K562 (cell line): ENCODE data around the gene GP1BB. TPM values are rescaled to one million over a fixed set of nuclear protein-coding genes. Genes with fewer than 3 reads are reported as not detected.

Source experiments
- ASH1L ChIP-seq: fragments of 450-650 bp; IDR thresholded peaks from 2 replicates; pipeline ENCODE4 v1.6.1; 2018; ENCODE audit warnings: borderline replicate concordance, mild to moderate bottlenecking, low read depth; ENCODE audit not compliant: partially characterized antibody
- ATF6 ChIP-seq: sonication (generic); formaldehyde crosslinking; IDR thresholded peaks from 2 replicates; pipeline ENCODE4 v1.4.0; 2020; ENCODE audit warnings: mild to moderate bottlenecking, missing genetic modification reagents
- BRD9 ChIP-seq: fragments of 450-650 bp; IDR thresholded peaks from 2 replicates; pipeline ENCODE4 v1.6.1; 2018; ENCODE audit warnings: low read depth; ENCODE audit not compliant: partially characterized antibody
- CBFA2T3 ChIP-seq: fragments of 450-650 bp; IDR thresholded peaks from 2 replicates; pipeline ENCODE4 v1.6.1; 2017
- CHD2 ChIP-seq: IDR thresholded peaks from 2 replicates; pipeline ENCODE4 v1.6.1; 2011; ENCODE audit warnings: low read depth, low read length
- CREBBP ChIP-seq: IDR thresholded peaks from one replicate; pipeline ENCODE4 v1.6.1; 2012; ENCODE audit warnings: low read depth, mild to moderate bottlenecking, control low read depth, inconsistent platforms, low read length
- E4F1 ChIP-seq: fragments of 250-450 bp; sonication (Bioruptor Pico); IDR thresholded peaks from 2 replicates; pipeline ENCODE4 v1.5.0; 2021; ENCODE audit warnings: mild to moderate bottlenecking, borderline replicate concordance
- ETV6 ChIP-seq, 3 experiments: fragments of 150-350 bp in 1 of 3; sonication (generic) in 1 of 3; formaldehyde crosslinking in 1 of 3; IDR thresholded peaks; 2 replicates each; pipeline versions ENCODE4 v1.6.1 to v1.8.0; 2014 to 2022; ENCODE audit warnings: borderline replicate concordance in 2 of 3, low read depth in 2 of 3, antibody characterized with exemption in 1 of 3, low read length in 1 of 3, mild to moderate bottlenecking in 1 of 3, missing genetic modification reagents in 1 of 3
- GABPA ChIP-seq: fragments of 200-800 bp; sonication (Bioruptor generic); conservative IDR thresholded peaks from 2 replicates; pipeline ENCODE4 v1.6.1; 2016; ENCODE audit warnings: low read depth, missing genetic modification characterization, missing compliant biosample characterization
- GTF2B ChIP-seq: IDR thresholded peaks from 2 replicates; pipeline ENCODE4 v1.6.1; 2011; ENCODE audit not compliant: insufficient read length; ENCODE audit errors: extremely low read depth
- JUN ChIP-seq, 2 experiments: sonication (generic) in 1 of 2; formaldehyde crosslinking in 1 of 2; IDR thresholded peaks; 2 replicates each; pipeline versions ENCODE4 v1.6.1 to v1.8.0; 2012 to 2022; ENCODE audit warnings: borderline replicate concordance in 2 of 2, mild to moderate bottlenecking in 2 of 2, improper control_type of control experiment in 1 of 2, low read depth in 1 of 2, low read length in 1 of 2, missing genetic modification reagents in 1 of 2
- MAX ChIP-seq: sonication (generic); formaldehyde crosslinking; IDR thresholded peaks from 2 replicates; pipeline ENCODE4 v1.9.0; 2022; ENCODE audit warnings: mild to moderate bottlenecking, missing genetic modification reagents
- PHF8 ChIP-seq: fragments of 200-600 bp; sonication (generic); IDR thresholded peaks from 2 replicates; pipeline ENCODE4 v1.6.1; 2012; ENCODE audit warnings: mixed run types, mild to moderate bottlenecking, inconsistent platforms, low read length, moderate library complexity, borderline replicate concordance
- PTTG1 ChIP-seq: fragments of 450-650 bp; IDR thresholded peaks from 2 replicates; pipeline ENCODE4 v1.6.1; 2016; ENCODE audit warnings: low read depth, mild to moderate bottlenecking, missing genetic modification characterization, missing compliant biosample characterization
- TBL1XR1 ChIP-seq, 2 experiments: IDR thresholded peaks; 2 replicates each; pipeline ENCODE4 v1.6.1; 2012; ENCODE audit warnings: improper control_type of control experiment in 2 of 2, low read length in 2 of 2, mild to moderate bottlenecking in 1 of 2
- YY1 ChIP-seq, 3 experiments: IDR thresholded peaks; 2 replicates each; pipeline ENCODE4 v1.6.1; 2011; ENCODE audit warnings: low read length in 2 of 3, mild to moderate bottlenecking in 2 of 3, moderate library complexity in 2 of 3, borderline replicate concordance in 1 of 3, control low read depth in 1 of 3, low read depth in 1 of 3; ENCODE audit not compliant: insufficient read depth in 3 of 3, insufficient replicate concordance in 2 of 3, control insufficient read depth in 1 of 3, insufficient read length in 1 of 3; ENCODE audit errors: extremely low read depth in 1 of 3
- ZBTB7A ChIP-seq: IDR thresholded peaks from 2 replicates; pipeline ENCODE4 v1.6.1; 2011; ENCODE audit warnings: low read depth, mild to moderate bottlenecking, low read length, moderate library complexity, borderline replicate concordance; ENCODE audit not compliant: control insufficient read depth
- ZEB2 ChIP-seq: fragments of 450-650 bp; IDR thresholded peaks from 2 replicates; pipeline ENCODE4 v1.6.1; 2016
- ZNF174 ChIP-seq: fragments of 250-450 bp; sonication (Bioruptor Pico); IDR thresholded peaks from 2 replicates; pipeline ENCODE4 v1.4.0; 2020; ENCODE audit warnings: mild to moderate bottlenecking
- polyA plus RNA-seq, 8 experiments: library from polyadenylated mRNA; depleted of rRNA in 4 of 8; stranded (reverse) in 5 of 8; unstranded in 3 of 8; fragments of >200 nt; fragmentation: Nextera tagmentation in 2 of 8; fragmentation: Illumina TruSeq in 1 of 8; extraction: Ambion mirVana in 2 of 8; extraction: Trizol in 1 of 8; gene quantifications; 2 replicates each; pipeline versions ENCODE4 v1.2.1 to v1.2.3, GENCODE V29; 2011 to 2014; ENCODE audit warnings: inconsistent platforms in 1 of 8, missing spikeins in 1 of 8
- total RNA-seq, 7 experiments: library from RNA; depleted of rRNA in 6 of 7; stranded (reverse); fragments of >200 nt in 6 of 7; fragmentation: Illumina TruSeq in 2 of 7; extraction: Trizol in 2 of 7; gene quantifications; 2 replicates each; pipeline versions ENCODE4 v1.2.1 to v1.2.3, GENCODE V29; 2011 to 2021; ENCODE audit warnings: low replicate concordance in 1 of 7

GP1BB gene
- total and polyA plus RNA-seq, 9 of the 15 experiments (the other 6 are each of a cell fraction or from before 2014, with no cell fraction given) = 0.69 to 162 (median 2.8) TPM

GRCh38 chr22:19772673-19773469 lies 49.5 kb downstream of the GP1BB start (continued):
- no peak for TF ChIP-seq JUN (IDR thresholded peaks at IDR 0.05; ENCODE audit: borderline replicate concordance, low read depth, low read length)
- TF ChIP-seq JUN (CRISPR knock-in tag; IDR thresholded peaks at IDR 0.05; ENCODE audit: borderline replicate concordance) = no peak
- no peak for TF ChIP-seq GTF2B
- TF ChIP-seq CBFA2T3 = no peak
- TF ChIP-seq CREBBP = no peak
- no peak for TF ChIP-seq ZEB2
- TF ChIP-seq GABPA (tag) = peak; percentile 28; the same call in 1 of the 2 replicates
- no peak for TF ChIP-seq ATF6 (CRISPR knock-in tag)
- TF ChIP-seq TBL1XR1 (IDR thresholded peaks at IDR 0.05; ENCODE audit: low read length in 2 of 2) = peak in 1 of 2 experiments; percentile 64; a peak in 2 of 4 replicates
- TF ChIP-seq PTTG1 = no peak
- TF ChIP-seq ETV6 (IDR thresholded peaks at IDR 0.05; ENCODE audit: borderline replicate concordance in 1 of 2, low read depth in 2 of 2, low read length in 1 of 2) = no peak
- TF ChIP-seq ETV6 (CRISPR knock-in tag; IDR thresholded peaks at IDR 0.05; ENCODE audit: borderline replicate concordance) = no peak
- no peak for TF ChIP-seq BRD9
- TF ChIP-seq YY1 (IDR thresholded peaks at IDR 0.05; ENCODE audit: borderline replicate concordance in 1 of 3, control insufficient read depth in 1 of 3, extremely low read depth in 1 of 3, insufficient read depth in 3 of 3, insufficient read length in 1 of 3, insufficient replicate concordance in 2 of 3, low read depth in 1 of 3, low read length in 2 of 3) = peak in 1 of 3 experiments; percentile 24
- TF ChIP-seq ASH1L = no peak
- no peak; the same call in 1 of the 2 replicates for TF ChIP-seq CHD2
- peak; percentile 72; the same call in 1 of the 2 replicates for TF ChIP-seq E4F1
- no peak; the same call in 1 of the 2 replicates for TF ChIP-seq ZBTB7A
- no peak for TF ChIP-seq ZNF174 (CRISPR knock-in tag)
- TF ChIP-seq PHF8 = no peak; the same call in 1 of the 2 replicates
- TF ChIP-seq MAX (CRISPR knock-in tag) = no peak
